CD4-positive, alpha-beta T cell treated with Interleukin-12 subunit alpha and Interleukin-12 subunit beta, for 1 hour (primary cell): ENCODE data around the gene PARD3.
"Not testable (repeated sequence)": the region's sequence is repeated elsewhere in the genome, so short reads cannot be mapped to it uniquely, and the experiment has no call there.

Experiments
- DNase-seq: peaks from one replicate; pipeline ENCODE4 v3.0.0-alpha.2; 2020

PARD3 gene

GRCh38 chr10:34762603-34763299 is 52.3 kb downstream of the PARD3 start:
- no peak for DNase-seq

DNA sequence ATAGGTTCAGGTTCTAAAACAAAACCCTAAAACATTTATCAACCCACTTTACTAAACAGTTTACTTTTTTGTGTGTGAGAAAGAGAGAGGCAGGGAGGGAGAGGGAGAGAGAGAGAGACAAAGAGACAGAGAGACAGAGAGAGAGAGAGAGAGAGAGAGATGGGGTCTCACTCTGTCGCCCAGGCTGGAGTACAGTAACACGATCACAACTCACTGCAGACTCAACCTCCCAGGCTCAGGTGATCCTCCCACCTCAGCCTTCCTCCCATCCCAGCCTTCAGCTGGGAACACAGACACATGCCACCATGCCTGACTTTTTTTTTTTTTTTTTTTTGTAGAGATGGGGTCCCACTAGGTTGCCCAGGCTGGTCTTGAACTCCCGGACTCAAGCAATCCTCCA is 52.9 kb downstream of the PARD3 start:
- no peak for DNase-seq

GRCh38 chr10:34761453-34761852 is 53.6 kb downstream of the PARD3 start:
- DNase-seq = no peak

DNA sequence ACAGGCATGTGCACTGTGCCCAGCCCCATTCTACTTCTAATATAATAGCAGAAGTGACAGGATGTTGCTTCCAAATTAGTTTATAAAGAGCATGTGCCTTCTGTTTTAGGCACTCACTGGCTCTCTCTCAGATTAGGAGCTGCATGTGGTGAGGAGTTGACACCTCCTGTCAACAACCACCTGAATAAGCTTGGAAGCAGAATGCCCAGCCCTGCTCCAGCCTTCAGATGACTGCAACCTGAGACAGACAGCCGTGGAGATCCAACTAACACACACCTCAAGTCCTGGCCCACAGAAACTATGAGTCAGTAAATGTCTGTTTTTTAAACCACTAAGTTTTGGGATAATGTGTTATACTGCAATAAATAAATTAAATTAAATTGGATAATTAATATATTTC is 54.5 kb downstream of the PARD3 start:
- no peak for DNase-seq

DNA sequence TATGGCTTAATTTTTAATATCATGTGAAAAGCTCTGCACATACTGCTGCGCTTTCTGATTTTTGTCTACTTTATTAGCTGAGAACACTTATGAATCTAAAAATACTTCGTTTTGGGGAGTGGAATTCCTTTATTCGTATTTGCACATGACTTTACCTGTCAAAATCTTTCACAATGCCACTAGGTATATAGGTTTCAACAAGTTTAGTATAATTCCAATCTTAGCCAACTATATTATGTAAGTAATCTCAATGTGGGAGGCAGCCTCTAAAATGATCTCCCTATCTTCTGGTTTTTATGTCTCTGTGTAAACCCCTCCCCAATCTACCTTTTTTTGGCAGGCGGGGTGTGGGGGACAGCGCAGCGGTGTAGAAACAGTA is 55.3 kb downstream of the PARD3 start:
- no peak for DNase-seq

GRCh38 chr10:34759161-34759836 is 55.8 kb downstream of the PARD3 start:
- DNase-seq = no peak

GRCh38 chr10:34758447-34758996 is 56.6 kb downstream of the PARD3 start:
- no peak for DNase-seq

- DNase-seq = no peak
Measured at GRCh38 chr10:34757933-34758332, 57.2 kb downstream of the PARD3 start.

DNA sequence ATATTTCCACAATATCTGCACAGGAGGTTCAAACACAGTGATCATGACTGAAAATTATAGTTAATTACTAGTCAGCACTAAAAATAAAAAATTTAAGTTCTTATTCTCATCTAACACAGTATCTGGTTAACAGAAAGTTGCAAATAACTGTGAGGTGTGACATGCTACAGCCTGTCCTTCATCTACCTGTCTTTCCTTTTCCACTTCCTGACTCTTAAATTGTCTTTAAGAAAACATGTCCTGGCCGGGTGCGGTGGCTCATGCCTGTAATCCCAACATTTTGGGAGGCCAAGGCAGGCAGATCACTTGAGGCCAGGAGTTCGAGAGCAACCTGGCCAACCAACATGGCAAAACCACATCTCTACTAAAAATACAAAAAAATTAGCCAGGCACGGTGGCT is 57.9 kb downstream of the PARD3 start:
- DNase-seq = not testable (repeated sequence)

GRCh38 chr10:34756584-34756983 is 58.5 kb downstream of the PARD3 start:
- DNase-seq = no peak

DNA sequence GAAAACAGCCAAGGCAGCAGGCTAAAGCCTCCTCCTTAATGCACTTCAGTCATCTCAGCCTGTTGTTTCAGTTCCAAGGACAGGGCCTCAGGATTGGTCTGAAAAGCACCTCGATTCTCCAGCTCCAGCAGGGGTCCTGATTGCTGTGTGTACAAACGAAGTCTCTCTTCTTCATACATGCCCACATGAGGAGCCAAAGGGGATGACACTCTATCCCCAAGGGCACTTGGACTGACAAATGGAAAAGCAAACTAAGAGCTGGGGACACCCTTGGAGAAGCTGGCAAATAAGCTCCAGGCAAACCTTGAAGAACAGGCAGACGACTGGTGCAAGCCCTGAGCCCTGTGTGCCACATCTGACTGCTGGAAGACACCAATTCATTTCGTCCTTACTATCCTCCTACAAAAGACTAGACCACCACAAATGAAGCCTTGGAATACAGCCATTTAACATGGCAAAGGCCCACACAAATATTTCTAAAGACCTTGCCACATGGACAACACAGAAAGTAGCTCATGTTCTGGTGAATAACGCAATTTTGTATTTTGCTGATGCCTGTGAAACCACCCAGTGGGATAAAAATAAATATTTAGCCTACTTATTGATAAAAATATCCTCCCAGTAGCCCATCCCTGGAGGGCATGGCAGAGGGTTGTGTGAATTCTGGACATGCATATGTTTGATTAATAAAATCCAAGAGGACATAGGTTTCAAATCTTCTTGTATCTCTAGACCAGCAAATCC is 61.9 kb downstream of the PARD3 start:
- no peak for DNase-seq

DNA sequence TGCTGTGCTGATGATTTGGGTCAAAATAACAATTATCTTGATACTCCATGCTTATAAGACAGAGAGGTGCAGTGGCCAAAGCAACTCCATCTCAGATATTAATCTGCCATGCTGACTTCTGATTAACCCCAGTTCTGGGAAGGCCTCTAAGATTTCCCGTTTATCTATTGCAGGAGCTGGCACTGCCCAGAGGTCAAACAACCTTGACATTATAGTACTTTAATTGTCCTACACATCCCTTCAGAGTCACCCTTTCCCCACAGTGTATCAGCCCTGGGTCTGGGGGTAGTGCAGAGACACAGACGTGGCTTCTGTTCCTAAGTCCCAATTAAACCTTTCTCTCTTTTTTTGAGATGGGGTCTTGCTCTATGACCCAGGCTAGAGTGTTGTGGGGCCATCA is 63.8 kb downstream of the PARD3 start:
- no peak for DNase-seq

DNA sequence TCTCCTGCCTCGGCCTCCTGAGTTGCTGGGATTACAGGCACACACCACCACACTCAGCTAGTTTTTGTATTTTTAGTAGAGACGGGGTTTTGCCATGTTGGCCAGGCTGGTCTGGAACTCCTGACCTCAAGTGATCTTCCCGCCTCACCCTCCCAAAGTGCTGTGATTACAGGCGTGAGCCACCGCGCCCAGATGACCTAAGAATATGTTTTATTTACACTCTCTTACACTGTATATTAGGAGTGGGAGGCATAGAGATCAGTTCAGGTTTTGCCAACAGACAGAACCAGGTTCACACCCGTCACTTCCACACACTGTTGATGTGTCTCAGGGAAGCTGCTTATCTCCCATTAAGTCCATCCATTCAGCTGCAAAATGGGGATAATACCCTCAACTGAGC is 64.3 kb downstream of the PARD3 start:
- DNase-seq = not testable (repeated sequence)

DNA sequence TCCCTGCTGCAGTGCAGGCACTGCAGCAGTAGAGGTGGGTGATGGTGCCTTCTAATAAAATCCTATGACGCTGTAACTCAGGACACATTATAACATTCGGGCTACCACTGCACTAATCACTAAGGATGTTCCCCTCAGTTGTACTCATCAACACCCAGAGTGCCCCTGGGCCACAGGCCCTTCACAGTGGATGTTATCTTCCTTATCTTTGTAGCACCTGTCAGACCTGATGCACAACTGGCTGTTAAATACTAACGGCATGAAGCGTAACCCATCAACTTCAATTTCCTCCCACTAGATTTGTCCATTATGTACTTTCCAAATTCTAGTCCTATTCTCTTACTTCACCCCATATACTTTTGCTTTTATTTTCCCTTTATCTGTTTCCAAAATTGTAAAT is 66.3 kb downstream of the PARD3 start:
- no peak for DNase-seq

DNA sequence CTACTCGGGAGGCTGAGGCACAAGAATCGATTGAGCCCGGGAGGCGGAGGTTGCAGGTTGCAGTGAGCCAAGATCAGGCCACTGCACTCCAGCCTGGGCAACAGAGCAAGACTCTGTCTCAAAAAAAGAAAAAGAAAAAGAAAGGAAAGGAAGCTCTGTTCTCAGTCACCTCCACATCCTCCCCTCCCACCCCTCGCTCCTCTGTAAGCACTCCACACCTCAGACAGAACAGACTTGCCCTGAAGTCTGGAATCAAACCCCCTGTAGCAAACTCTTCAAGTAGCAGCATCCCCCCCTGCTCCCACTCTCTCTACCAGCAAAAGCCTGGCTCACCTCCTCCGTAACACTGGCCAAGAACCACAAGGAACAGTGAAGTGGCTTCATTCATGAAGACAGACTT is 66.7 kb downstream of the PARD3 start:
- DNase-seq = no peak

- no peak for DNase-seq
Measured at GRCh38 chr10:34746094-34746493, 69.0 kb downstream of the PARD3 start.

DNA sequence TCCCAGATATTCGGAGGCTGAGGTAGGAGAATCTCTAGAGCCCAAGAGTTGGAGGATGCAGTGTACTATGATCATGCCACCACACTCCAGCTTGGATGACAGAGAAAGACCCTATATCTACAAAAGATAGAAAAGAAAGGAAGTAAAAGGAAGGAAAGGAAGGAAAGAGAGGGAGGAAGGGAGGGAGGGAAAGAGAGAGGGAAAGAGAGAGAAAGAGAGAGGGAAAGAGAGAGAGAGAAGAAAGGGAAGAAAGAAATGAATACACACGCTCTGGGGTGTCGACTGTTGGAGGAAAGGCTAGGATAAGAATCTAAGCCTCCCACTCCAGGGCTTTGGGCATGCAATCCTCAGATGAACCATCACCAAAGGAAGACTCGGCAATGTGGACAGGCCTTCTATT is 69.9 kb downstream of the PARD3 start:
- no peak for DNase-seq

DNA sequence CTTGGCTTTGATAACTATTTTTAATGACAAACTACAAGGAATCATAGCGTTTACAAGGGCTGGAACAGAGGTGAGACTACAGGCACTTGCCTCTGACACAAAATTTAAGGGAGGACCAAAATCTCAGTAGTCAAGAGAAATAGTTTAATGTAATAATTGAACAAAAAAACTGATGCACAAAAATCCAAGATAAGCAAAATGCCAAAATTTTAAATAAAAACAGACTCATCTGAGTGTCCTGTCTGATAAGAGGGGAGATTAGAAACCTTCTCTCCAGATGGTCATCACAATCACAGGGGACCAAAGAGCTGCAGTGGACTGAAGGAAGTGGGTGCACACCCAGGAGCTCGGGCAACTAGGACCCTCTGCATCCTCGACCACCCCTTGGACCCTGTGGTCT is 70.5 kb downstream of the PARD3 start:
- DNase-seq = no peak

DNA sequence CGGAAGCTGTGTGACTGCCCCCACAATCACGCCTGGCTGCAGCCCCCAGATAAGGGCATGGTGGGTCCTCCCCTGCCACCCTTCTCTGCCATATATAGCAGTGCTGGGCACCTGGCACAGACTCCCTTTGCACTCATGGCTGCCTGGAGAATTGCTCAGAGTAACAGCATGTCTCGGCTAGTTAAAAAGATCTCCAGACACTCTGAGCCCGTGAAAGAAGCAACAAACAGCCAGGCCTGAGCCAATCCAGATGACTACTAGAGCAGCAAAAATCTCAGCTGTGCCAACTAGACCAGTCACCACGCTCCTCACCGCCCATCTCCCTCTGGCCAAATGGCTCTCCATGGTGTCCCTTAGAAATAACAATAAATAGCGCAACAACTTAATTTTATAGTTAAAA is 71.3 kb downstream of the PARD3 start:
- no peak for DNase-seq

- DNase-seq = no peak
Measured at GRCh38 chr10:34742456-34742855, 72.6 kb downstream of the PARD3 start.

DNA sequence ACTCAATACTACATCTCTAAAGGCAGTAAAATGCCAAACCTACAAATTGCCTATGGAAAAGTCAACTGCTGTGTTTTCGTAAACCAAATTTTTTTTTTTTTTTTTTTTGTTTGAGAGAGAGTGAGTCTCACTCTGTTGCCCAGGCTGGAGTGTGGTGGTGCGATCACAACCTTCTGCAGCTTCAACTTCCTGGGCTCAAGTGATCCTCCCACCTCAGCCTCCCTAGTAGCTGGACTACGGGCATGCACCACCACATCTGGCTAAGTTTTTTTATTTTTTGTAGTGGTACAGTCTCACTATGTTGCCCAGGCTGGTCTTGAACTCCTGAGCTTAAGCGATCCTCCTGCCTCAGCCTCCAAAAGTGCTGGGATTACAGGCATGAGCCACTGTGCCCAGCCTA is 74.0 kb downstream of the PARD3 start:
- not testable (repeated sequence) for DNase-seq

- no peak for DNase-seq
Measured at GRCh38 chr10:34740321-34740720, 74.8 kb downstream of the PARD3 start.

- no peak for DNase-seq
Measured at GRCh38 chr10:34739915-34740314, 75.2 kb downstream of the PARD3 start.

DNA sequence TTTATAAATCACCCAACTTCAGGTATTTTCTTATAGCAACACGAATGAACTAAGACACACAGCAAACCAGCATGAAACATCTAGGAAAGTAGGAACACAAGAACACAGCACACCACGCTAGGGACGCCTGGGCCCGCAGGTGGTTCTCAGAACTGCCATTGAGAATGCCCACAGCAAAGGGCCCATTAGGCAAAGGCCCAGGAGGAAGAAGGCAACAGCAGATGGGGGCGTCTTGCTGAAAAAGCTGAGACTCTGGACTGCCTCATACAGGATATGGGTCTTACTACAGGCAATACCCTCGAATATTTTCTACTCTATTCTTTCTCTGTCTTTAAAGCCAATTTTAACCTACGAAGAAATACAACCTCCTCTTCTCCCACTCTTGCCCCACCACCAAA is 77.3 kb downstream of the PARD3 start:
- DNase-seq = no peak
